Neural progenitor cell (in vitro differentiated cells): Measurements from ENCODE around the gene GATA6. TPM values are rescaled to one million over a fixed set of nuclear protein-coding genes. Genes with fewer than 3 reads are reported as not detected.

Source experiments
- DNase-seq: peaks from one replicate; pipeline ENCODE4 v3.0.0-alpha.2; 2016; ENCODE audit warnings: low spot score
- H2AFZ ChIP-seq: fragments of 200-600 bp; sonication (generic); replicated peaks from 2 replicates; pipeline ENCODE4 v1.6.1; 2016; ENCODE audit warnings: antibody characterized with exemption
- H3F3A ChIP-seq: fragments of 200-600 bp; sonication (generic); 2 replicates; pipeline ENCODE4 v1.6.1; 2016; ENCODE audit warnings: antibody characterized with exemption, low read depth
- H3K27ac ChIP-seq: fragments of 200-600 bp; sonication (generic); 2 replicates; pipeline ENCODE4 v1.5.1; 2016; ENCODE audit warnings: mild to moderate bottlenecking
- H3K27me3 ChIP-seq: fragments of 200-600 bp; sonication (generic); 2 replicates; pipeline ENCODE4 v1.6.1; 2016; ENCODE audit warnings: mild to moderate bottlenecking, moderate library complexity
- H3K36me3 ChIP-seq: fragments of 200-600 bp; sonication (generic); 2 replicates; pipeline ENCODE4 v1.5.1; 2016
- H3K4me1 ChIP-seq: fragments of 200-600 bp; sonication (generic); 2 replicates; pipeline ENCODE4 v1.6.1; 2016; ENCODE audit warnings: mixed run types
- H3K4me2 ChIP-seq: fragments of 200-600 bp; sonication (generic); 2 replicates; pipeline ENCODE4 v1.6.1; 2016
- H3K4me3 ChIP-seq: fragments of 200-600 bp; sonication (generic); 2 replicates; pipeline ENCODE4 v1.5.1; 2016
- H3K79me2 ChIP-seq: fragments of 200-600 bp; sonication (generic); 2 replicates; pipeline ENCODE4 v1.6.1; 2016; ENCODE audit warnings: low read depth
- H3K9ac ChIP-seq: fragments of 200-600 bp; sonication (generic); 2 replicates; pipeline ENCODE4 v1.6.1; 2016
- H3K9me3 ChIP-seq: fragments of 200-600 bp; sonication (generic); 2 replicates; pipeline ENCODE4 v1.5.1; 2016; ENCODE audit warnings: low read depth
- H4K20me1 ChIP-seq: fragments of 200-600 bp; sonication (generic); 2 replicates; pipeline ENCODE4 v1.6.1; 2016; ENCODE audit warnings: low read depth
- H3K27ac Mint-ChIP-seq: 3 replicates; pipeline ENCODE4 v1.8.0; 2021; ENCODE audit warnings: mixed read lengths
- H3K27me3 Mint-ChIP-seq: 2 replicates; pipeline ENCODE4 v1.8.0; 2022; ENCODE audit warnings: low read depth, mild to moderate bottlenecking, inconsistent platforms, moderate library complexity, mixed read lengths; ENCODE audit not compliant: insufficient read depth
- H3K36me3 Mint-ChIP-seq: 3 replicates; pipeline ENCODE4 v1.8.0; 2021; ENCODE audit warnings: mixed read lengths
- H3K4me1 Mint-ChIP-seq: 3 replicates; pipeline ENCODE4 v1.8.0; 2021; ENCODE audit warnings: mixed read lengths
- H3K4me3 Mint-ChIP-seq: 3 replicates; pipeline ENCODE4 v1.8.0; 2021; ENCODE audit warnings: mild to moderate bottlenecking, moderate library complexity, mixed read lengths
- H3K9me3 Mint-ChIP-seq: 3 replicates; pipeline ENCODE4 v1.8.0; 2020; ENCODE audit warnings: mixed read lengths
- CTCF ChIP-seq: fragments of 200-600 bp; sonication (generic); IDR thresholded peaks from 2 replicates; pipeline ENCODE4 v1.5.1; 2017; ENCODE audit warnings: antibody characterized with exemption, mild to moderate bottlenecking
- EZH2 ChIP-seq: fragments of 200-600 bp; sonication (generic); IDR thresholded peaks from 2 replicates; pipeline ENCODE4 v1.6.1; 2017; ENCODE audit warnings: antibody characterized with exemption, mild to moderate bottlenecking, moderate library complexity
- EZH2phosphoT487 ChIP-seq: fragments of 200-600 bp; sonication (generic); IDR thresholded peaks from 2 replicates; pipeline ENCODE4 v1.6.1; 2017; ENCODE audit warnings: antibody characterized with exemption
- total RNA-seq: library from RNA; depleted of rRNA; stranded (reverse); fragments of >200 nt; gene quantifications from 2 replicates; pipeline ENCODE4 v1.2.3, GENCODE V29; 2015; ENCODE audit warnings: low replicate concordance

Gene GATA6
- total RNA-seq, 1 donor from 2014 or later: 0.26 TPM

DNA sequence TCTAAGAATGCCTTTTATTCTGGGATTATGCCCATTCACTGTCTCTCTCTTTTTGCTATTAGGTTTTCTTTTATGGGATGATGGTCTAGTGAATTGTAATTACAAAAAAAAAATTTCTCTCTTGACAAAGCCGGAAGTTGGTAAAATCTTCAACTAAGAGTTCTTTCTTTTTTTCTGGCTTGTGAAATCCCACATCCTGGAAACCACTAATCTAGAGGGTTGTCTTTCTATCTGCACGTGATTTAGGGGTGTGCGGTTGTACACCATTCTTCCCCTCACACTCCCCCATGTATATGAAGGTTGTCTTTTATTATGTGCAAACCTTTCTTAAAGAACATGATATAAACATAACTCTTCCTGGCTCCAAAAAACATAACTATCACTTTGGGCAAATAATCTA is 52.0 kb downstream of the GATA6 start:
- DNase-seq: no peak
- H3K27ac Mint-ChIP-seq: no peak overlapping the region
- Histone ChIP-seq H3F3A (no peaks in the 10 kb centered on the region), H3K27ac (no peak overlapping the region), H3K36me3 (no peaks in the 10 kb centered on the region), H3K4me3 (no peak overlapping the region), H3K4me2 (no peak overlapping the region), H4K20me1 (no peaks in the 10 kb centered on the region), H3K79me2 (no peaks in the 10 kb centered on the region), H2AFZ (no peak overlapping the region), H3K27me3 (peaks cover 50% of the 10 kb centered on the region), H3K9me3 (no peaks in the 10 kb centered on the region), H3K9ac (no peak overlapping the region), H3K4me1 (no peaks in the 10 kb centered on the region)
- no peaks in the 10 kb centered on the region for H3K9me3 Mint-ChIP-seq
- H3K36me3 Mint-ChIP-seq: no peaks in the 10 kb centered on the region
- H3K4me1 Mint-ChIP-seq: peaks cover 3% of the 10 kb centered on the region
- no peak for TF ChIP-seq EZH2
- TF ChIP-seq CTCF: no peak
- no peak for TF ChIP-seq EZH2phosphoT487
- peaks cover 12% of the 10 kb centered on the region for H3K27me3 Mint-ChIP-seq
- no peak overlapping the region for H3K4me3 Mint-ChIP-seq

GRCh38 chr18:22223254-22223964 is 54.0 kb downstream of the GATA6 start:
- no peak overlapping the region for H3K4me3 Mint-ChIP-seq

DNA sequence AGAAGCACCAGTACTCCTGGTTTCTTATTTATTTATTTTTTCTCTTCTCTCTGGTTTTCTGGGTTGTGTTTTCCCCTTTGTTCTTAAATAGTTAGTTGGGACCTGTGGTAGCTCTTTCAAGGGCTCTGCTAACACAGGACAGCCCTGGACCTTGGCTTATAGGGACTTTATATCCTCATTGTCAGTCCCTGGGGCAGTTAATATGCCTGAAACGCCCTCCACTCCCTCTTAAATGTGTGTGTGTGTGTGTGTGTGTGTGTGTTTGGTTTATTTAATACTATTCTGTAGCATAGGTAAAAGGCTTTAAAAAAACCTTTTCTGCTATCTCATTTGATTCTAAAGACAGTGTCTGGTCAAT is 54.6 kb downstream of the GATA6 start:
- Histone ChIP-seq H3K9me3 (no peaks in the 10 kb centered on the region), H3K4me3 (no peak overlapping the region), H3K27me3 (peaks cover 27% of the 10 kb centered on the region), H3K4me1 (no peaks in the 10 kb centered on the region), H3K9ac (no peak overlapping the region), H3F3A (no peaks in the 10 kb centered on the region), H2AFZ (no peak overlapping the region), H4K20me1 (no peaks in the 10 kb centered on the region), H3K79me2 (no peaks in the 10 kb centered on the region), H3K4me2 (no peak overlapping the region), H3K36me3 (no peaks in the 10 kb centered on the region), H3K27ac (no peak overlapping the region)
- Mint-ChIP-seq H3K27ac (no peak overlapping the region), H3K9me3 (no peaks in the 10 kb centered on the region), H3K27me3 (peaks cover 12% of the 10 kb centered on the region), H3K4me1 (no peaks in the 10 kb centered on the region), H3K36me3 (no peaks in the 10 kb centered on the region), H3K4me3 (no peak overlapping the region)
- no peak for DNase-seq
- TF ChIP-seq EZH2phosphoT487 (no peak), CTCF (no peak), EZH2 (no peak)

More at GRCh38 chr18:22223254-22223964, 54.0 kb downstream of the GATA6 start:
- H3K27ac Mint-ChIP-seq: no peak overlapping the region
- H3K27me3 Mint-ChIP-seq: peaks cover 12% of the 10 kb centered on the region
- Histone ChIP-seq H3F3A (no peaks in the 10 kb centered on the region), H3K4me2 (no peak overlapping the region), H3K9ac (no peak overlapping the region), H4K20me1 (no peaks in the 10 kb centered on the region), H3K27ac (no peak overlapping the region), H3K4me3 (no peak overlapping the region), H2AFZ (no peak overlapping the region), H3K4me1 (no peaks in the 10 kb centered on the region), H3K27me3 (peaks cover 32% of the 10 kb centered on the region), H3K79me2 (no peaks in the 10 kb centered on the region), H3K9me3 (no peaks in the 10 kb centered on the region), H3K36me3 (no peaks in the 10 kb centered on the region)
- no peaks in the 10 kb centered on the region for H3K4me1 Mint-ChIP-seq
- H3K9me3 Mint-ChIP-seq: no peaks in the 10 kb centered on the region
- DNase-seq: no peak
- no peaks in the 10 kb centered on the region for H3K36me3 Mint-ChIP-seq
- TF ChIP-seq CTCF (no peak), EZH2 (no peak), EZH2phosphoT487 (no peak)
